Mucosa of gallbladder (tissue), 1 donor: Measurements from ENCODE around the gene CATSPERB. TPM values are rescaled to one million over a fixed set of nuclear protein-coding genes. Genes with fewer than 3 reads are reported as not detected.
"Not testable (repeated sequence)": the region's sequence is repeated elsewhere in the genome, so short reads cannot be mapped to it uniquely, and the experiment has no call there.

Experiments used
- DNase-seq: peaks from one replicate; pipeline ENCODE4 v3.0.0-alpha.2; 2020; ENCODE audit warnings: low spot score
- total RNA-seq: library from RNA; stranded (reverse); gene quantifications from one replicate; pipeline ENCODE4 v1.2.1, GENCODE V29; 2021
- donor health status: DM: no; HTN: no; CAD: no.

CATSPERB gene
- total RNA-seq, 1 donor from 2014 or later: 10.5 TPM

- not testable (repeated sequence) for DNase-seq
Observed at GRCh38 chr14:91667101-91667500, 64.8 kb downstream of the CATSPERB start.

DNA sequence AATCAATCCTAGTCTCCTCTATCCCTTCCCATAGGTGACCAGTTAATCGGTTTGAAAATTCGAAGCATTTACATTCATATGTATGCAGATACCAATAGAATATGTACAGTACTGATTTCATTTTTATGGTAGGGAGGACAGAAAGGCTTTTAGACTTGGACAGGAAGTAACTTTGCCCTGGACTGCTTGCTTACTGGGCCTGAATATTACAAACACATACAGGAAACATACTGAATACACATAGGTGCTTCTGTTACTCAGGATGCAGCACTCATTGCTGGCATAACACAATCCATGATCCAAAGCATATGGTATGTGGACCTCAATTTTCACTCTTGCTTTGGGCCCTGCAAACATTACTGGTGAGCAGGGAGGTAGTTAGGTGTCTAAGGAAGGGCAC is 71.1 kb downstream of the CATSPERB start:
- no peak for DNase-seq

- no peak for DNase-seq
Observed at GRCh38 chr14:91654836-91655235, 77.0 kb downstream of the CATSPERB start.

DNA sequence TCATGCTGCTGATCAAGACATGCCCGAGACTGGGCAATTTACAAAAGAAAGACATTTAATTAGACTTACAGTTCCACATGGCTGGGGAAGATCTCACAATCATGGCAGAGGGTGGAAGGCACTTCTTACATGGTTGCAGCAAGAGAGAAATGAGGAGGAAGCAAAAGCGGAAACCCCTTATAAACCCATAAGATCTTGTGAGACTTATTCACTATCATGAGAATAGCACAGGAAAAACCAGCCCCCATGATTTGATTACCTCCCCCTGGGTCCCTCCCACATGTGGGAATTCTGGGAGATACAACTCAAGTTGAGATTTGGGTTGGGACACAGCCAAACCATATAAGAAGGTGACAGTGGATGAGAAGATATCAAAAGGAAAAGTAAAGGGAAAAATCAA is 78.4 kb downstream of the CATSPERB start:
- no peak for DNase-seq

DNA sequence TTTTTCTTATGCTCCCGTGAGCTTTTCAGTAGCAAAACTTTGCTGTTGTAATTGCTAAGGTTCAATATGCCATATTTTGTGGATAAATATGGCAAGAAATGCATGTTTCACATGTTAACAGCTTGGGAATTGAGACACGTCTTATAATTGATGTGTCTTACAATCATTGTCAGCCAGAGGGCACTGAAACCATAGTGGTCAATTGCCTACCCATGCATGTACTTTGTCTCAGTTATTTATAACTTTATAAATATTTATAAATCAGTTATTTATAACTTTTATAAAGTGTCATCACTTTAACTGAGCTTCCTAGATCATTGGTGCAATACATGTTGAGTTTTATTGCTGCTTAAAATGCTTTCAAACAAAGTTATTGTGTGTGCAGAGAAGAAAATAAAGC is 82.0 kb downstream of the CATSPERB start:
- no peak for DNase-seq

GRCh38 chr14:91647856-91648255 is 84.0 kb downstream of the CATSPERB start:
- DNase-seq: no peak

GRCh38 chr14:91636604-91637003 is 95.3 kb downstream of the CATSPERB start:
- DNase-seq: no peak

GRCh38 chr14:91624757-91625156 is 107.1 kb downstream of the CATSPERB start:
- DNase-seq: no peak

DNA sequence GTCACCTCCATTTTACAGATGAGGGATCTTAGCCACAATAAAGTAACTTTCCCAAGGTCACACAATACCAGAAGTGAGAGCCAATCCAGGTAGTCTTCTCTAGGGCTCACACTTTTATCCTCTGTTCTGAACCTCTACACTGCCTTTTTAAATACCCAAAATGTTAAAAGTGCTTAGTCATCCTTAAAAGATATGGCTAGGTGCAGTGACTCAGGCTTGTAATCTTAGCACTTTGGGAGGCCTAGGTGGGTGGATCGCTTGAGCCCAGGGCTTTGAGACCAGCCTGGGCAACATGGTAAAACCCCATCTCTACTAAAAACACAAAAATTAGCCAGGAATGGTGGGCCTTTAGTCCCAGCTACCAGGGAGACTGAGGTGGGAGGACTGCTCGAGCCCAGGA is 117.7 kb downstream of the CATSPERB start:
- DNase-seq: no peak

- no peak for DNase-seq
Observed at GRCh38 chr14:91613459-91614112, 118.3 kb downstream of the CATSPERB start.

DNA sequence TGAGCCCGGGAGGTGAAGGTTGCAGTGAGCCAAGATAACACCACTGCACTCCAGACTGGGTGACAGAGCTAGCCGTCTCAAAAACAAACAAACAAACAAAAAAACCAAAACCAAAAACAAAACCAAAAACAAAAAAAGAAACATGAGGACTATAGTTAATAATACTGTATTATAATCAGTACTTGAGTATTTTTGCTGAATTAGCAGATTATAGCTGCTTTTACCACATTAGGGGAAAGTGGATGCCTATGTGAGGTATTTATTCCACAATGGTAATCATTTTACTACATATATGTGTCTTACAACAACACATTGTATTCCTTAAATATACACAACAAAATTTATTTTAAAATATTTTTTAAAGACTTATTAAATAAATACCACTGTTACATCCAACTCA is 120.4 kb downstream of the CATSPERB start:
- no peak for DNase-seq

DNA sequence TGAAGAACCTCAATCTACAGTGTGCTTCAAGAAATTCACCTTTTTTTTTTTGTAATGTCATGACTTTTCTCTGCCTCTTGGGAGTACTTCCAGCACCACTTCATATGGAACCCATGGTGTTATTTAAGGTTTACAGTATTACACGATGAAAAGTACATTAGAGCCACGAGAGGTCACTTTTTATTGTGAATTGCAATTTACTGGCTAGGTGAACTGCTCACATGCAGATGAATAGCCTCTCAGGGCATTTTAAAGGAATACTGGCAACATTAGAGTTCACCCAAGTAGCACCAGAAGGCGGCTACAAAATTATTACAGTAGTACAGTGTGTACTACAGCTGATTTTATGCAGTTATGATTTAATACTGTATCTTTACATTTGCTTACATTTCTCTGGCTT is 122.7 kb downstream of the CATSPERB start:
- no peak for DNase-seq

DNA sequence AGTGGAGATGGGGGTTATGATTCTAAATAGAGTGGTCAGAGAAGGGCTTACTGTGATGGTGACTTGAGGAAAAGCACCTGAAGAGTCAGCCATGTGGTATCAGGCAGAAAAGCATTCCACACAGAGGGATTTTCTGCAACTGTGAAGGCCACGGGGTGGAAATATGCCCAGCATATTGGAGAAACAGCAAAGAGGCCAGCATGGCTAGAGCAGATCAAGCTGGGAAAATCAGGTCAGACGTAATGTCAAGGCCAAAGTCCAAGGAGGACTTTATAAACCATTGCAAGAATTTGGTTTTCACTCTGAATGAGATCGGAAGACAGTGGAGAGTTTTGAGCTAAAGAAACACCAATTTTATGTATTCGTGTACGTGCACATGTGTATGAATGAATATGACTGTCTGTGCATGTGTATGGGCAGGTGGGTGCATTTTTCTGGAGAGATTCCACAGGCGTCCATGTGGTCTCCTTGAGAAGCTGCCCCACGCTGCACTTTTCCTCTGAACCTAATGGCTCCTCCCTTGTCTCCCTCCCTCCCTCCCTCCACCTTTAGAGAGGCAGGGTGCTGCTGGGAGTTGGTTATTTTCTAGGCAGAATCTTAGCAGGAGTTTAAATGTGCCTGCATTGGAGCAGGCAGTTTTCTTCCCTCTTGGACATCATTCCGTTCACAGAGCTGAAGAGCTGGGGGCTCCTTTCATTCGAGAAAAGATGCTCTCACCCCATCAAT is 124.4 kb downstream of the CATSPERB start:
- no peak for DNase-seq

DNA sequence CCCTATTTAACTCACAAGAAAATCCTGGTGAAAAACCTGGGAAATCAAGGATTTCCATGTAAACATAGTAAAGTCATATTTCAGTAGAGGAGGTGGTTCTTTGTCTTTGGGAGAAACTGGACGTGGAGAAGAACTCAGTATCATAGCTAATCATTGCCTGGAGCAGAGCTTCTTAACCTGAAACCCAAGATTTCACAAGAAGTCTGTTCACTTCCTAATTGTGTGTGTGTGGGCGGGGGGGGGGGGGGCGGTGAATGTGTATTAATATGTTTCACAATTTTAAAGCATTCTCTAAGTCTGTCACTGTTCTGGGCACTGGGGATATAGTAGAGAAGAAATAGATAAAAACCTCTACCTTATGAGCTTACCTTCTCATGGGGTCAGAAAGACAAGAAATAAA is 125.0 kb downstream of the CATSPERB start:
- no peak for DNase-seq

DNA sequence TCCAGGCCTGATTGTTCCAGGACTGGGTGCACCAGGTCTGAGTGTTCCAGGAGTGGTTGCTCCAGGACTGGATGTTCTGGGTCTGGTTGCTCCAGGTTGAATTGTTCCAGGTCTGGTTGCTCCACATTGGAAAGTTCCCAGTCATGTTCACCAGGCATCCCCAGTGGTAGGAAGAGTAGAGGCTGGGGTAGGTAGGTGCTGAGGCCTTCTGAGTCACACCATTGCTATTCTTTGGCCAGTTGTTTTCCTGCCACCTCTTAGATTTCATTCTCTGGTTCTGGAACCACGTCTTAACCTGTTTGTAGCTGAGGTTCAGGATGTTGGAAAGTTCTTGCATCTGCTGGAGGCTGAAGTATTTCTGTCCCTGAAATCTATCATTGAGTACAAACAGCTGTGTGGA is 127.3 kb downstream of the CATSPERB start:
- not testable (repeated sequence) for DNase-seq

GRCh38 chr14:91599994-91600393 is 131.9 kb downstream of the CATSPERB start:
- no peak for DNase-seq

GRCh38 chr14:91595736-91596135 is 136.2 kb downstream of the CATSPERB start:
- no peak for DNase-seq

- DNase-seq: not testable (repeated sequence)
Observed at GRCh38 chr14:91593957-91594356, 137.9 kb downstream of the CATSPERB start.

DNA sequence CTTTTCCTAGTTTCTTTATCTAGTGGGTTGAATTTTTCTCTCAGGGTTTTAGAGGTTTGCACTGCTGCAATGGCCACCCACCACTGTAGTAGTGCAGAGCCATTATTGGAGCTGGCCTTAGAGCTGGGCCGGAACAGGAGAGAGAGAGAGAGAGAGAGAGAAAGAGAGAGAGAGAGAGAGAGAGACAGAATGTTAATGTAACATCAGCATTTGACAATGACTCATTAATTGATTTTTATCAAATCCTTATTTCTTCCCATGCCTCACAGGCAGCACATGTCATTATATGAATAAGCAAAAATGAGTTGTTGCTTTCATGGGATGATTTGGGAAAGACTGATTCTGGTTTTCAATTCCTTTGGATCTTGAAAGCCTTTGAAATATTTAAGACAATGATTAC is 145.5 kb downstream of the CATSPERB start:
- no peak for DNase-seq

DNA sequence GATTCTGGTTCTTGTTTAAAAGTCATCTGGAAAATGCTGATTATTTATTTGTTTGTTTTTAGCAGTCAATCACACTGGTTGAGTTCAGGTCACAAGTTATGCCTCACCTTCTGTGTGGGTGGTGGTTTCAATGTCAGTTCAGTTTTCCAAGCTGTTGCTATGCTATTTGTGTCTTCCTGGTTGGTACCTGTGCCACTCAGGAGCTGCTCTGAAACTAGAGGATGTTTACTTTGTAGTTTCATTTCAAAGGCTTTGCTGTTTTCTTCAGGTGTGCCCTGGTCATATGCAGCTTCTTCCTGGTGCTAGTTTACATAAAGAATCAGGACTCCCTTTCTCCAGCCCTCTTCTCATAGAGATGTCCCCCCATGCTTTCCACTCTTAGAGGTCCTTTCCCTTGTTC is 146.0 kb downstream of the CATSPERB start:
- no peak for DNase-seq

DNA sequence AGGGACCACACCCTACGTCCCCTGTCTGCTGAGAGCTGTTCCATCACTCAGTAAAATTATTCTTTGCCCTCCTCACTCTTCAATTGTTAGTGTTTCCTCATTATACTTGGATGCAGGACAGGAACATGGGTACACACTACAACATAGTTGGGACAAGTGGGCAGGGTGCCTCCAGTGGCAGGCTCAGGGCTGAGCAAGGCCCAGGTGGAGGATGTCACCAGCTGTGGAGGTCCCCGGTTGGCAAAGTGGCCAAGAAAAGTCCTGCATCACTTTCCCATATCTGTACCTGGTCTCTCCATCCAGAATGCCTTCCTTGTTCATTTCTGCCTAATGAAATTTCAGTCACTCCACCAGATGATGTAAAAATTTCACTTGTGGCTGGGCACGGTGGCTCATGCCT is 149.1 kb downstream of the CATSPERB start:
- DNase-seq: no peak

DNA sequence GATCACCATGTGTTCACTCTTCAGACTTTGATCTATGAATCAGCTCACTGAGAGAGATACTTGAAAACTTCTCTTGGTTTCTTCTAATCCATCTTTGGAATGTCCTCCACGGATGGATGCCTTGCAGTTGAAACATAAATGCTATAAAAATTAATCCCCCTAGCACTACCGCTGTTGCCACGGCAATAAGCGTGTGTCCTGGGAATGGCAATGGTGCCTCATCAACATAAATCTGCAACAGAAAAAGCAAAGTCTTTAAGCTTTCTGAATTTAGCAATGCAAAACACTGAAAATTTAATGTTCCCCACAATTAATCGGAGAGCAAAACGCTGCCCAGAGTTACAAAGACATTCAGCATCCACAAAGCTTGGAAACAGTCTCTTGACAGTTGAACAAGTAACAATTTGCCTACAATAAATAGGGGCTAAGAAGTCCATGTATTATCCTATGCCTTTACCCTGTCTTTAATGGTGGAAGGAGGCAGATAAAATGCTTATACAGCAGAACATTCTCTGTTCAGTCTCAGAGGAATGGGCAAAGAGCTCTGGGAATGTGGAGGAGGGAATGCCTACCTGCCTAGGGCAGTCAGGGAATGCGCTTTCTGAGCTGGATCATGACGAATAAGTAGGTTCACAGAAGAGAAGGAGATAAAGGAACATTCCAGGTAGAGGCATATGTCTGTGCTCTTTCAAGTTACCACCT is 150.9 kb downstream of the CATSPERB start:
- no peak for DNase-seq

- DNase-seq: no peak
Observed at GRCh38 chr14:91577632-91578233, 154.2 kb downstream of the CATSPERB start.
